ENCODE measurements around the gene RPS6KL1. TPM values are rescaled to one million over a fixed set of nuclear protein-coding genes. Genes with fewer than 3 reads are reported as not detected.
"Not testable (repeated sequence)": the region's sequence is repeated elsewhere in the genome, so short reads cannot be mapped to it uniquely, and the experiment has no call there.

Gene RPS6KL1
- total RNA-seq, 1 experiment from 2014 or later, result not detected

- no peak for DNase-seq (ENCODE audit: low read depth)
Measured at GRCh38 chr14:74937171-74937570, 14.1 kb upstream of the RPS6KL1 start.

GRCh38 chr14:74936731-74937130, 13.7 kb upstream of the RPS6KL1 start:
- no peak for DNase-seq (ENCODE audit: low read depth)

- no peak for DNase-seq (ENCODE audit: low read depth)
Measured at GRCh38 chr14:74936151-74936550, 13.1 kb upstream of the RPS6KL1 start.

GRCh38 chr14:74935360-74935680, 12.3 kb upstream of the RPS6KL1 start:
- no peak for DNase-seq (ENCODE audit: low read depth)

GRCh38 chr14:74934476-74935359, 11.7 kb upstream of the RPS6KL1 start:
- no peak for DNase-seq (ENCODE audit: low read depth)

- DNase-seq (ENCODE audit: low read depth), result no peak
Measured at GRCh38 chr14:74934041-74934440, 11.0 kb upstream of the RPS6KL1 start.

- not testable (repeated sequence) for DNase-seq (ENCODE audit: low read depth)
Measured at GRCh38 chr14:74932936-74933335, 9.9 kb upstream of the RPS6KL1 start.

GRCh38 chr14:74932401-74932901, 9.4 kb upstream of the RPS6KL1 start:
- no peak for DNase-seq (ENCODE audit: low read depth)

GRCh38 chr14:74931744-74932143, 8.7 kb upstream of the RPS6KL1 start:
- not testable (repeated sequence) for DNase-seq (ENCODE audit: low read depth)

GRCh38 chr14:74929242-74929641, 6.2 kb upstream of the RPS6KL1 start:
- no peak for DNase-seq (ENCODE audit: low read depth)

- DNase-seq (ENCODE audit: low read depth), result no peak
Measured at GRCh38 chr14:74927225-74927624, 4.2 kb upstream of the RPS6KL1 start.

GRCh38 chr14:74924061-74924460, 1.0 kb upstream of the RPS6KL1 start:
- no peak for DNase-seq (ENCODE audit: low read depth)

- no peak for DNase-seq (ENCODE audit: low read depth)
Measured at GRCh38 chr14:74921987-74922751, 891 bp downstream of the RPS6KL1 start.

- DNase-seq (ENCODE audit: low read depth), result no peak
Measured at GRCh38 chr14:74921053-74921620, 1.9 kb downstream of the RPS6KL1 start.

- no peak for DNase-seq (ENCODE audit: low read depth)
Measured at GRCh38 chr14:74920281-74920680, 2.8 kb downstream of the RPS6KL1 start.

- DNase-seq (ENCODE audit: low read depth), result no peak
Measured at GRCh38 chr14:74919421-74920165, 3.5 kb downstream of the RPS6KL1 start.

GRCh38 chr14:74918380-74918779, 4.7 kb downstream of the RPS6KL1 start:
- no peak for DNase-seq (ENCODE audit: low read depth)

GRCh38 chr14:74917646-74918081, 5.4 kb downstream of the RPS6KL1 start:
- no peak for DNase-seq (ENCODE audit: low read depth)

GRCh38 chr14:74917178-74917543, 5.9 kb downstream of the RPS6KL1 start:
- no peak for DNase-seq (ENCODE audit: low read depth)

GRCh38 chr14:74915826-74916225, 7.2 kb downstream of the RPS6KL1 start:
- DNase-seq (ENCODE audit: low read depth), result no peak

GRCh38 chr14:74915426-74915825, 7.6 kb downstream of the RPS6KL1 start:
- no peak for DNase-seq (ENCODE audit: low read depth)

Measured in M059J (cell line).